Measurements from ENCODE around the gene GALNT16. TPM values are rescaled to one million over a fixed set of nuclear protein-coding genes. Genes with fewer than 3 reads are reported as not detected.

Gene GALNT16
- total RNA-seq, 1 donor from 2014 or later: 3.5 TPM

GRCh38 chr14:69232388-69232787 lies 27.6 kb upstream of the GALNT16 start:
- TF ChIP-seq EZH2 (IDR thresholded peaks at IDR 0.05): no peak
- no peak for TF ChIP-seq EZH2phosphoT487 (IDR thresholded peaks at IDR 0.05)
- no peak for TF ChIP-seq CTCF (IDR thresholded peaks at IDR 0.05)
- Histone ChIP-seq H4K20me1 (ENCODE audit: low read depth) (no peaks in the 10 kb centered on the region), H3K36me3 (no peaks in the 10 kb centered on the region), H3K79me2 (ENCODE audit: low read depth) (no peaks in the 10 kb centered on the region), H3F3A (ENCODE audit: low read depth) (no peaks in the 10 kb centered on the region), H3K27ac (no peak overlapping the region), H3K9ac (no peak overlapping the region), H2AFZ (replicated peaks) (no peak overlapping the region), H3K9me3 (ENCODE audit: low read depth) (no peaks in the 10 kb centered on the region), H3K27me3 (no peaks in the 10 kb centered on the region), H3K4me3 (no peak overlapping the region), H3K4me1 (no peaks in the 10 kb centered on the region), H3K4me2 (no peak overlapping the region)
- DNase-seq (ENCODE audit: low spot score): no peak
- no peaks in the 10 kb centered on the region for H3K9me3 Mint-ChIP-seq
- peaks cover 16% of the 10 kb centered on the region for H3K36me3 Mint-ChIP-seq
- no peaks in the 10 kb centered on the region for H3K4me1 Mint-ChIP-seq
- H3K27me3 Mint-ChIP-seq (ENCODE audit: insufficient read depth, low read depth): no peaks in the 10 kb centered on the region
- no peak overlapping the region for H3K4me3 Mint-ChIP-seq
- H3K27ac Mint-ChIP-seq: no peak overlapping the region

DNA sequence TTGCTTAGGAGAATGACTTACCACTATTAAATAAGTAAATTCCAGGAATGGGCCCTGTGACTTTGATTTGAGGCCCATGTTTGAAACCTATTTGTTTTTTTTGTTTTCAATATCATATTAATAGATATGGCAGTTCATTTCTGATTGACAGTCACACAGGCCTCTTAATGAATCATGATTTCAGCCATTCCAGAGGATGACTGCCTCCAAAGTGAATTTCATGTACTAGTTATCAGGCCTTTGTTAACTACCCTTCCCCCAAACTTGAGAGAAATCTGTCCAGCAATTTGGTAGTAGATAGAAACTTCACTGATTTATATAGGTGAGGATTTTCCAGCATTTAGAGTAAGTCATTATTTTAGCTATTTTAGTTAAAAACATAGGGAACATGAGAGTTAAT lies 25.9 kb upstream of the GALNT16 start:
- H3K36me3 ChIP-seq: no peaks in the 10 kb centered on the region
- no peak overlapping the region for H3K4me2 ChIP-seq
- no peak for TF ChIP-seq EZH2 (IDR thresholded peaks at IDR 0.05)
- TF ChIP-seq CTCF (IDR thresholded peaks at IDR 0.05): no peak
- TF ChIP-seq EZH2phosphoT487 (IDR thresholded peaks at IDR 0.05): no peak
- H3K27ac Mint-ChIP-seq: no peak overlapping the region
- H3K36me3 Mint-ChIP-seq: peaks cover 19% of the 10 kb centered on the region
- H3K27me3 Mint-ChIP-seq (ENCODE audit: insufficient read depth, low read depth): no peaks in the 10 kb centered on the region
- no peaks in the 10 kb centered on the region for H3K27me3 ChIP-seq
- H3F3A ChIP-seq (ENCODE audit: low read depth): no peaks in the 10 kb centered on the region
- H3K79me2 ChIP-seq (ENCODE audit: low read depth): no peaks in the 10 kb centered on the region
- H3K4me1 Mint-ChIP-seq: no peaks in the 10 kb centered on the region
- no peak for DNase-seq (ENCODE audit: low spot score)
- no peak overlapping the region for H3K4me3 Mint-ChIP-seq
- H3K4me1 ChIP-seq: no peaks in the 10 kb centered on the region
- H3K9me3 Mint-ChIP-seq: no peaks in the 10 kb centered on the region
- H3K27ac ChIP-seq: no peak overlapping the region
- H3K9ac ChIP-seq: no peak overlapping the region
- H2AFZ ChIP-seq (replicated peaks): no peak overlapping the region
- no peak overlapping the region for H3K4me3 ChIP-seq
- H3K9me3 ChIP-seq (ENCODE audit: low read depth): no peaks in the 10 kb centered on the region
- H4K20me1 ChIP-seq (ENCODE audit: low read depth): no peaks in the 10 kb centered on the region

GRCh38 chr14:69235708-69236107 lies 24.2 kb upstream of the GALNT16 start:
- no peaks in the 10 kb centered on the region for H3F3A ChIP-seq (ENCODE audit: low read depth)
- H3K4me3 ChIP-seq: no peak overlapping the region
- no peak overlapping the region for H3K4me2 ChIP-seq
- H3K27me3 ChIP-seq: no peaks in the 10 kb centered on the region
- no peaks in the 10 kb centered on the region for H3K4me1 Mint-ChIP-seq
- H3K36me3 ChIP-seq: no peaks in the 10 kb centered on the region
- H3K27ac ChIP-seq: no peak overlapping the region
- DNase-seq (ENCODE audit: low spot score): no peak
- peaks cover 19% of the 10 kb centered on the region for H3K36me3 Mint-ChIP-seq
- no peak overlapping the region for H3K27ac Mint-ChIP-seq
- H3K4me3 Mint-ChIP-seq: no peak overlapping the region
- TF ChIP-seq EZH2phosphoT487 (IDR thresholded peaks at IDR 0.05) (no peak), CTCF (IDR thresholded peaks at IDR 0.05) (no peak), EZH2 (IDR thresholded peaks at IDR 0.05) (no peak)
- H3K27me3 Mint-ChIP-seq (ENCODE audit: insufficient read depth, low read depth): no peaks in the 10 kb centered on the region
- no peaks in the 10 kb centered on the region for H3K9me3 Mint-ChIP-seq
- H3K4me1 ChIP-seq: no peaks in the 10 kb centered on the region
- H4K20me1 ChIP-seq (ENCODE audit: low read depth): no peaks in the 10 kb centered on the region
- H3K9ac ChIP-seq: no peak overlapping the region
- no peaks in the 10 kb centered on the region for H3K9me3 ChIP-seq (ENCODE audit: low read depth)
- no peaks in the 10 kb centered on the region for H3K79me2 ChIP-seq (ENCODE audit: low read depth)
- no peak overlapping the region for H2AFZ ChIP-seq (replicated peaks)
